Trophoblast cell (in vitro differentiated cells and primary cell): Measurements from ENCODE around the gene DUSP5.
"Not testable (repeated sequence)": the region's sequence is repeated elsewhere in the genome, so short reads cannot be mapped to it uniquely, and the experiment has no call there.

ENCODE experiments used
- DNase-seq, 2 donors: peaks; one replicate each; pipeline ENCODE4 v3.0.0-alpha.2; 2016
- H2AFZ ChIP-seq: 2 replicates; pipeline ENCODE4 v1.6.1; 2013; ENCODE audit warnings: low read length, moderate library complexity, mild to moderate bottlenecking; ENCODE audit not compliant: insufficient read depth, poor library complexity
- H2AK5ac ChIP-seq: 2 replicates; pipeline ENCODE4 v1.6.1; 2013; ENCODE audit warnings: mild to moderate bottlenecking, low read length
- H2BK120ac ChIP-seq: 2 replicates; pipeline ENCODE4 v1.6.1; 2013; ENCODE audit warnings: low read length, mild to moderate bottlenecking, moderate library complexity; ENCODE audit not compliant: insufficient read depth, poor library complexity
- H2BK12ac ChIP-seq: 2 replicates; pipeline ENCODE4 v1.6.1; 2013; ENCODE audit warnings: mild to moderate bottlenecking, low read length, moderate library complexity
- H2BK5ac ChIP-seq: 2 replicates; pipeline ENCODE4 v1.6.1; 2013; ENCODE audit warnings: low read length, low read depth, moderate library complexity, mild to moderate bottlenecking; ENCODE audit not compliant: poor library complexity
- H3K14ac ChIP-seq: 2 replicates; pipeline ENCODE4 v1.6.1; 2013; ENCODE audit warnings: mild to moderate bottlenecking, low read length
- H3K18ac ChIP-seq: 2 replicates; pipeline ENCODE4 v1.6.1; 2013; ENCODE audit warnings: mild to moderate bottlenecking, low read length
- H3K23ac ChIP-seq: 2 replicates; pipeline ENCODE4 v1.6.1; 2013; ENCODE audit warnings: low read length
- H3K27ac ChIP-seq: 2 replicates; pipeline ENCODE4 v1.5.1; 2013; ENCODE audit warnings: low read depth, mild to moderate bottlenecking, inconsistent platforms, low read length, moderate library complexity
- H3K27me3 ChIP-seq: 2 replicates; pipeline ENCODE4 v1.6.1; 2013; ENCODE audit warnings: inconsistent platforms, mild to moderate bottlenecking, low read length, moderate library complexity; ENCODE audit not compliant: insufficient read depth
- H3K36me3 ChIP-seq, 2 experiments: 1 replicate in 1 of 2; 2 replicates in 1 of 2; pipeline ENCODE4 v1.6.1; 2013; ENCODE audit warnings: low read length in 2 of 2, mild to moderate bottlenecking in 2 of 2, moderate library complexity in 1 of 2; ENCODE audit not compliant: insufficient read depth in 2 of 2, control insufficient read depth in 1 of 2
- H3K4ac ChIP-seq: 2 replicates; pipeline ENCODE4 v1.6.1; 2013; ENCODE audit warnings: low read depth, mild to moderate bottlenecking, low read length, moderate library complexity
- H3K4me1 ChIP-seq, 2 experiments: 1 replicate in 1 of 2; 2 replicates in 1 of 2; pipeline ENCODE4 v1.6.1; 2013; ENCODE audit warnings: low read length in 2 of 2, mild to moderate bottlenecking in 2 of 2, moderate library complexity in 1 of 2; ENCODE audit not compliant: insufficient read depth in 2 of 2, control insufficient read depth in 1 of 2
- H3K4me2 ChIP-seq: 2 replicates; pipeline ENCODE4 v1.6.1; 2013; ENCODE audit warnings: inconsistent platforms, mild to moderate bottlenecking, low read length, moderate library complexity
- H3K4me3 ChIP-seq: 2 replicates; pipeline ENCODE4 v1.5.1; 2013; ENCODE audit warnings: mild to moderate bottlenecking, low read depth, low read length, inconsistent platforms
- H3K79me1 ChIP-seq: one replicate; pipeline ENCODE4 v1.6.1; 2013; ENCODE audit warnings: low read length
- H3K79me2 ChIP-seq: 2 replicates; pipeline ENCODE4 v1.6.1; 2013; ENCODE audit warnings: low read length, mild to moderate bottlenecking; ENCODE audit not compliant: control insufficient read depth, insufficient read depth, poor library complexity
- H3K9ac ChIP-seq: 2 replicates; pipeline ENCODE4 v1.6.1; 2013; ENCODE audit warnings: mild to moderate bottlenecking, low read length
- H3K9me3 ChIP-seq: 2 replicates; pipeline ENCODE4 v1.6.1; 2013; ENCODE audit warnings: low read depth, mild to moderate bottlenecking, control low read depth, inconsistent platforms, low read length; ENCODE audit not compliant: insufficient read depth
- H4K12ac ChIP-seq: 2 replicates; pipeline ENCODE4 v1.6.1; 2013; ENCODE audit warnings: low read depth, mild to moderate bottlenecking, low read length, moderate library complexity
- H4K8ac ChIP-seq: 2 replicates; pipeline ENCODE4 v1.6.1; 2013; ENCODE audit warnings: low read depth, mild to moderate bottlenecking, low read length, moderate library complexity
- H4K91ac ChIP-seq: one replicate; pipeline ENCODE4 v1.6.1; 2013; ENCODE audit warnings: low read depth, mild to moderate bottlenecking, low read length, moderate library complexity
- WGBS: extraction: QIAGEN DNeasy Blood & Tissue Kit; methylation state at CpG from one replicate; pipeline ENCODE4 v1.1.7; 2013; ENCODE audit warnings: missing lambda C conversion rate; ENCODE audit not compliant: insufficient read length, insufficient coverage; ENCODE audit errors: extremely low coverage; 5-methylcytosine and 5-hydroxymethylcytosine counted together

DUSP5 gene

DNA sequence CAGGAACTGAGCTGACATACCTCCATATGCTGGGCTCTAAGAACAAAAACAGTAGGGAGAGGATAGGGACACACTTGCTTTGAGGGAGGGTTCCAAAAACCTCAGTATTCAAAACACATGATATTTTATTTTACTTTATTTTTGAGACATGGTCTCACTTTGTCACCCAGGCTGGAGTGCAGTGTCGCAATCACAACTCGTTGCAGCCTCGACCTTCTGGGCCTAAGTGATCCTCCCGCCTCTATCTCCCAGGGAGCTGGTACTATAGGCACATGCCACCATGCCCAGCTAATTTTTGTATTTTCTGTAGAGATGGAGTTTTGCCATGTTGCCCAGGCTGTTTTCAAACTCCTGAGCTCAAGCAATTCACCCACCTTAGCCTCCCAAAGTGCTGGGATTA, 34.9 kb downstream of the DUSP5 start:
- H3K79me2 ChIP-seq, H3K4me2 ChIP-seq, H2AFZ ChIP-seq: not testable (repeated sequence)

GRCh38 chr10:110533149-110533548, 35.4 kb downstream of the DUSP5 start:
- H3K9ac ChIP-seq = no peak overlapping the region
- no peak overlapping the region for H3K23ac ChIP-seq
- no peak overlapping the region for H3K14ac ChIP-seq
- H2BK120ac ChIP-seq = no peak overlapping the region
- H4K8ac ChIP-seq = no peak overlapping the region
- H2BK12ac ChIP-seq = no peak overlapping the region
- no peak overlapping the region for H3K18ac ChIP-seq
- no peak overlapping the region for H3K4me2 ChIP-seq
- H3K4ac ChIP-seq = no peak overlapping the region
- no peak overlapping the region for H4K91ac ChIP-seq
- DNase-seq = no peak
- H3K36me3 ChIP-seq = no peaks in the 10 kb centered on the region
- H4K12ac ChIP-seq = no peak overlapping the region
- no peak overlapping the region for H3K4me3 ChIP-seq
- H2AFZ ChIP-seq = no peak overlapping the region
- H3K4me1 ChIP-seq = peaks cover 11 to 18% of the 10 kb centered on the region in 2 experiments
- H3K27ac ChIP-seq = no peak overlapping the region
- H3K27me3 ChIP-seq = no peaks in the 10 kb centered on the region
- no CpG with 5 or more reads among the region's 3 CpGs for WGBS
- no peaks in the 10 kb centered on the region for H3K9me3 ChIP-seq
- H2BK5ac ChIP-seq = no peak overlapping the region
- H2AK5ac ChIP-seq = no peak overlapping the region
- peaks cover 2% of the 10 kb centered on the region for H3K79me1 ChIP-seq
- H3K79me2 ChIP-seq = no peaks in the 10 kb centered on the region

More for the DNA sequence above, 34.9 kb downstream of the DUSP5 start:
- not testable (repeated sequence) for H2BK12ac ChIP-seq, H4K91ac ChIP-seq, H4K12ac ChIP-seq, H3K23ac ChIP-seq, H3K14ac ChIP-seq, H2AK5ac ChIP-seq, H3K9ac ChIP-seq, H3K27ac ChIP-seq, H2BK120ac ChIP-seq, H4K8ac ChIP-seq, H3K36me3 ChIP-seq, H3K27me3 ChIP-seq, H3K9me3 ChIP-seq, H2BK5ac ChIP-seq, H3K79me1 ChIP-seq, H3K4ac ChIP-seq, H3K4me3 ChIP-seq, H3K18ac ChIP-seq, DNase-seq
- peaks cover 14 to 23% of the 10 kb centered on the region in 2 experiments for H3K4me1 ChIP-seq
- WGBS = no CpG with 5 or more reads among the region's 4 CpGs

DNA sequence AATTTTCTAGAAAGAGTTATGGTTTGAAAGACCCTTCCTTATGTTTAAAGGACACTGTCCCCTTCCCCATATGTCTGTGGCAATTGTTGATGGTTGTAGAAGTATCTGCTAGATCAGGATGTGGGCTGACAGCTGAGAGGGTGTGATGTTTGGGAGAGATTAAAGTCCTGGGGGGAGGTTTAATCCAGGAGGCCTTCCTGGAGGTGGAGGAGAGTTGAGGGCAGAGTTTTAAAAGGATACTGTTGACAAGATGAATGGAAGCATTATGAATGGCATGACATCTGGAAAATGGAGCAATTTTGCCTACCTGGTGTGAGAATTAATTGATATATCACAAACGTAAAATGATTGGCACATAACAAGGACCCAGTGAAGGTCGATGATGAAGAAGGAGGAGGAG, 36.9 kb downstream of the DUSP5 start:
- Histone ChIP-seq H3K4me3 (no peak overlapping the region), H3K14ac (no peak overlapping the region), H3K9ac (no peak overlapping the region), H3K9me3 (no peaks in the 10 kb centered on the region), H3K23ac (no peak overlapping the region), H4K91ac (no peak overlapping the region), H3K36me3 (no peaks in the 10 kb centered on the region), H3K18ac (no peak overlapping the region), H4K12ac (no peak overlapping the region), H3K4me2 (no peak overlapping the region), H4K8ac (no peak overlapping the region), H3K27me3 (no peaks in the 10 kb centered on the region), H3K79me1 (peaks cover 2% of the 10 kb centered on the region), H2BK12ac (no peak overlapping the region), H3K79me2 (no peaks in the 10 kb centered on the region), H3K4ac (no peak overlapping the region), H2BK5ac (no peak overlapping the region), H2AFZ (no peak overlapping the region), H3K27ac (no peak overlapping the region), H2BK120ac (no peak overlapping the region), H3K4me1 (peaks cover 7 to 14% of the 10 kb centered on the region in 2 experiments), H2AK5ac (no peak overlapping the region)
- DNase-seq = no peak
- WGBS = no CpG with 5 or more reads among the region's 2 CpGs

- no peak overlapping the region for H3K14ac ChIP-seq
- H3K9ac ChIP-seq = no peak overlapping the region
- DNase-seq = peak; percentile 29 to 35
- H3K79me2 ChIP-seq = no peaks in the 10 kb centered on the region
- H2AK5ac ChIP-seq = no peak overlapping the region
- H3K9me3 ChIP-seq = no peaks in the 10 kb centered on the region
- no peak overlapping the region for H3K23ac ChIP-seq
- no peak overlapping the region for H3K18ac ChIP-seq
- H3K4me3 ChIP-seq = no peak overlapping the region
- H3K4me2 ChIP-seq = no peak overlapping the region
- H3K4ac ChIP-seq = no peak overlapping the region
- H3K27ac ChIP-seq = no peak overlapping the region
- no peaks in the 10 kb centered on the region for H3K27me3 ChIP-seq
- H3K79me1 ChIP-seq = no peaks in the 10 kb centered on the region
- H2BK5ac ChIP-seq = no peak overlapping the region
- no peak overlapping the region for H4K12ac ChIP-seq
- H4K8ac ChIP-seq = no peak overlapping the region
- no CpG with 5 or more reads among the region's 12 CpGs for WGBS
- H2BK12ac ChIP-seq = no peak overlapping the region
- peaks cover 2 to 6% of the 10 kb centered on the region in 2 experiments for H3K4me1 ChIP-seq
- no peak overlapping the region for H4K91ac ChIP-seq
- no peak overlapping the region for H2AFZ ChIP-seq
- no peaks in the 10 kb centered on the region for H3K36me3 ChIP-seq
- no peak overlapping the region for H2BK120ac ChIP-seq
These were observed 38.5 kb downstream of the DUSP5 start for GRCh38 chr10:110535958-110536891.
